Head of caudate nucleus (tissue), 42 donors: Measurements from ENCODE around the gene NPAS4.
A peak's percentile ranks its signal among the peaks of the same experiment; 100 is the strongest.
"Not testable (repeated sequence)": the region's sequence is repeated elsewhere in the genome, so short reads cannot be mapped to it uniquely, and the experiment has no call there.

ENCODE experiments used
- DNase-seq, 42 donors: peaks; one replicate each; pipeline versions ENCODE4 v3.0.0 to v3.0.0-alpha.2; 2020 to 2021; ENCODE audit warnings: mixed read lengths in 7 of 42
- intact Hi-C: fragments of 100-400 bp; cut with DNase I; formaldehyde crosslinking; loops from one replicate; pipeline ENCODE4 v1.15.0; 2022

Gene NPAS4

DNA sequence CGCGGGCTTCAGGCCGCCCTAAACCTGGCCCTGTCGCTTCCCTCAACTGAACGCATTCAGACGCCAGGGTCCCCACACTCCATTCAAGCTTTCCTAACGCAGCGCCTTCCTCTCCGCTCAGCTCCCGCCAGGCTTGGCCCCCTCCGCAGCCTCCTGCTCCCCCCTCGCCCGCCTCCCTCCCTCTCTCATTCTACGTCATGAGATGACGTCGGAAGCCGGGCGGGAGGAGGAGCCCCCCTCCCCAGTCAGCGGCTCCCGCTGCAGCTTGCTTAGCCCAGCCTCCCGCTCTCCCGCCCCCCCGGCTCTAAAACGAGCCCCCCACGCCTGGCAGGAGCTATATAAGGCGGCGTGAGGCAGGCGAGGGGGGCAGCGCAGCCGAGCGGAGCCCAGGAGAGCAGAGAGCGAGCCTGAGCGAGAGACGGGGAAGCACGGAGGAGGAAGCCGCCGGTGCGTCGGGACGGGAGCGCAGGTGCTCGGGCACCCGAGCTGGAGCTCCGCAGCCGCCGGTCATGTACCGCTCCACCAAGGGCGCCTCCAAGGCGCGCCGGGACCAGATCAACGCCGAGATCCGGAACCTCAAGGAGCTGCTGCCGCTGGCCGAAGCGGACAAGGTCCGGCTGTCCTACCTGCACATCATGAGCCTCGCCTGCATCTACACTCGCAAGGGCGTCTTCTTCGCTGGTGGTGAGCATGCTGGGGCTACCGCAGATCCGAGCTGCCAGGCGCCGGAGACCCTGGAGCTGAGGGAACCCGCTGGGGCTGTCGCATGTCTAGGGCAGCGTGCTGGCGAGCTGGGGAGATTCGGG is at the start of gene NPAS4:
Gene NPAS4, plus strand, starts transcription at position 365 of the 806 bp plus-strand sequence. Its CDS starts 145 bp downstream, at position 510.
- intact Hi-C loops: no loop called here
- peak in 41 of 42 donors; percentile 24 to 91 (median 66) for DNase-seq

DNA sequence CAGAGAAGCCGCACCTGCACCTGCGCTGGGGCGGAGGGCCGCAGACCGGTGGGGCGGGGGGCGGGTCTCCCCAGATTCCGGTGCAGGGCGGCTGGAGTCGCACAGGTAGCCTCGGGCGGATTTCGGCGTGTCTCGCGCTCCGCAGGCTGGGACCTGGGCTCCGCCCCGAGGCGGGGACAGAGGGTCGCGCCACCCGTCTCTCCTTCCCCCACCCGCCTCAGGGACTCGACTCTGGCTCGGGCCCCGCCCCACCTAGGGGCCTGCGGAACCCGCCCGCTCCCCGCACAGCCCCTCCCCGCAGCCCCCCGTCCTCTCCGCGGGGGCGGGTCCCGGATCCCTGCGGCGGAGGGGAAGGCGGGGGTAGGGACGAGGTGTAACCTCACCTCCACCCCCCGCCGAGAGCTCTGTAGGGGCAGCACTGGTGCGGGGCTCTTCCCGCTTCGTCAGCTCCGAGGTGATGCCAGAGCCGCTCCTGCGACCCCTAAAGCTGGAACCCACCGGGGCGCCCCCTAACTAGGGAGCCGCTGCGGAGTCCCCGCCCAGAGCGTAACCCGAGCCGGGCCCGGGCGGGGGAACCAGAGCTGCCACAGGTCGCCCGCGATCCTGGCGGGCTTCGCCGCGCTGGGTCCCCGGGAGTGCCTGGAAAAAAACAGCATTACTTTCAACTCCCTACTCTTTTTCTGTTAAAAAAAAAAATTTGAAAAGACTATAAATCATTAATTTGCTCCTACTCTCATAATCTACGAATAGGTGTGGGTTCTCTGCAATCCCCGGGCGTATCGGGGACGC is 49.0 kb upstream of the NPAS4 start, which contains the start of gene SLC29A2:
Gene SLC29A2, minus strand, starts transcription at position 134 of the 789 bp plus-strand sequence. CDS start 169 bp downstream, outside the sequence.
- DNase-seq: peak in 41 of 42 donors; percentile 38 to 83 (median 65)
- intact Hi-C loops: no loop called here

DNA sequence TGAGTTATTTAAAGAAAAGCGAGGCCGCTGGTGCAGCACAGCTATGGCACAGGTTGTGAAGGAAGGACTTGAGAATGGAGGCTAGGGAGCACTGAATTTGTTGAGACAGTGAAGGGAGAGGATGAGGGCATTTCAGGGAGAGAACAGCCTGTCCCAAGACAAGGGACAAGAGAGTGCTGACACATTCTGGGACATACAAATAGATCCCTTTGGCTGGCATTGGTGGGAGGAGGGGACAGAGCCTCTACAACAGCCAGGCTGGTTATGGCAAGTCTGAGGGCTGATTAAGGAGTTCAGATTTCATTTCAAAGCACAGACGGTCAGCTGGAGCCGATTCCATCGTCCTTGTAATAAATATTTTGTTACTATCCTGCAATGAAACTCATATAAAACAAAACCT is 47.6 kb upstream of the NPAS4 start:
- intact Hi-C loops: no loop called here
- DNase-seq: peak in 8 of 42 donors; percentile 20 to 52 (median 34)

DNA sequence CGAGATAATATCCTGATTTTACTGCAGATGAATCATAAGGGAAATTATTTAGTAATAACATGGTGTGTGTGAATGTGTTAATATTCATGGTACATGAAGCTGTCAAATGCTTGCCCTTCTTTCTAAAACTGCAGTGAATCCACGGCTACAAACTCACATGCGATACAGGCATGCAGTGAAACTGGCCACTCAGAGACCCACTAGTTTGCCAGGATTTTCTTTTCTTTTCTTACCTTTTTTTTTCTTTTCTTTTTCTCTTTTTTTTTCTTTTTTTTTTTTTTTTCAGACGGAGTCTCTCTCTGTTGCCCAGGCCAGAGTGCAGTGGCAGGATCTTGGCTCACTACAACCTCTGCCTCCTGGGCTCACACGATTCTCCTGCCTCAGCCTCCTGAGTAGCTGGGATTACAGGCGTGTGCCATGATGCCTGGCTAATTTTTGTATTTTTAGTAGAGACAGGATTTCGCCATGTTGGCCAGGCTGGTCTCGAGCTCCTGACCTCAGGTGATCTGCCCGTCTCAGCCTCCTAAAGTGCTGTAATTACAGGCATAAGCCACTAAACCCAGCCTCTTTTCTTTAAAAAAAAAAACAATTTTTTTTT is 47.0 kb upstream of the NPAS4 start:
- intact Hi-C loops, DNase-seq: not testable (repeated sequence)

DNA sequence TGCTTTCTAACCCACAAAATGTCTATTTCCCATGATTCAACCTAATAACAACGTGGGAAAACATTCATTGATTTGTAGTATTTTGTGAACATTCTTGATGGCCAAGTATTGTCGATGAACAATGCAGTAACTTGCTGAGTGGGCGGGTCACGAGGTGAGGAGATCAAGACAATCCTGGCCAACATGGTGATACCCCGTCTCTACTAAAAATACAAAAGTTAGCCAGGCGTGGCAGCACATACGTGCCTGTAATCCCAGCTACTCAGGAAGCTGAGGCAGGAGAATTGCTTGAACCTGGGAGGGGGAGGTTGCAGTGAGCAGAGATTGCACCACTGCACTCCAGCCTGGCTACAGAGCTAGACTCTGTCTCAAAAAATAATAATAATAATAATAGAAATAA is 40.6 kb upstream of the NPAS4 start:
- intact Hi-C loops, DNase-seq: not testable (repeated sequence)

DNA sequence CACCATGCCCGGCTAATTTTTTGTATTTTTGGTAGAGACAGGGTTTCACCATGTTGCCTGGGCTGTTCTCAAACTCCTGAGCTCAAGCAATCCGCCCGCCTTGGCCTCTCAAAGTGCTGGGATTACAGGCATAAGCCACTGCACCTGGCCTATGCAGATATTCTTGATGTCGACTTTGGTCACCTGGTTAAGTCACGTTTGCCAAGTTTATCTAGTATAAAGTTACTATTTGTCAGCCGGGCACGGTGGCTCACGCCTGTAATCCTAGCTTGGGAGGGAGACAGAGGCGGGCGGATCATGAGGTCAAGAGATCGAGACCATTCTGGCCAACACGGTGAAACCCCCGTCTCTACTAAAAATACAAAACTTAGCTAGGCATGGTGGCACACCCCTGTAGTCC is 36.5 kb upstream of the NPAS4 start:
- intact Hi-C loops, DNase-seq: not testable (repeated sequence)

DNA sequence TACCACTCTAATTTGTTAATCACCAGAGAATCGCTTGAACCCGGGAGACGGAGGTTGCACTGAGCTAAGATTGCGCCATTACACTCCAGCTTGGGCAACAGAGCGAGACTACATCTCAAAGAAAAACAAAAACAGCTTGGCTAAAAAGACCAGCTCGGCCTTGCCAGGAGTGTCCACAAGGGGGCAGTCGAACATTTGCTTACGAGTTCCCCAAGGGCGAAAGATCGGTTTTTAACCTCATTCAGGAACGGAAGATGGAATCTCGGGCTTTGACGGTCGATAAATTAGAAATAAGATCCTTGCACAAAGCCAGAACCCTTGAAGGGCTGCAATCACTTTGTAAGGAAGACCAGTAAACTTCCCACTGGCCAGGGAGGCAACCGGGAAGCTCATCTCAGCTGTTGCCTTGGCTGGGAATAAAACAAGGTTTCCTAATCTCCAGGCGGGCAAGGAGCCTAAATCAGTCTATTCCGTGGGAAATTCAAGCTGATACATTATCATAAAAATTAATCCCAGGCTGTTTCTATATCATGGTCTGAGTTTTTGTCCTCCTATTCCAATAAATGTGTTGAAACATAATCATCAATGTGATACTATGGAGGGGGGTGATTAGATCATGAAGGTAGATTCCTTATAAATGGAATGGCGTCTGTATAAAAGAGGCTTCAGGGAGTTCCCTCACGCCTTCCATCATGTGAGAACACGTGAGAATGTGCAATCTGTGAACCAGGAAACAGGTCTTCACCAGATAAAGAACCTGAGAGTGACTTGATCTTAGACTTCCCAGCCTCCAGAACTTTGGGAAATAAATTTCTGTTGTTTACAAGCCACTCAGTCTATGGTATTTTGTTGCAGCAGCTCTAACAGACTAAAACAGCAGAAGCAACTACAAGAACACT is 34.4 kb upstream of the NPAS4 start:
- intact Hi-C loops: no loop called here
- DNase-seq: peak; percentile 66 to 94 (median 86)

DNA sequence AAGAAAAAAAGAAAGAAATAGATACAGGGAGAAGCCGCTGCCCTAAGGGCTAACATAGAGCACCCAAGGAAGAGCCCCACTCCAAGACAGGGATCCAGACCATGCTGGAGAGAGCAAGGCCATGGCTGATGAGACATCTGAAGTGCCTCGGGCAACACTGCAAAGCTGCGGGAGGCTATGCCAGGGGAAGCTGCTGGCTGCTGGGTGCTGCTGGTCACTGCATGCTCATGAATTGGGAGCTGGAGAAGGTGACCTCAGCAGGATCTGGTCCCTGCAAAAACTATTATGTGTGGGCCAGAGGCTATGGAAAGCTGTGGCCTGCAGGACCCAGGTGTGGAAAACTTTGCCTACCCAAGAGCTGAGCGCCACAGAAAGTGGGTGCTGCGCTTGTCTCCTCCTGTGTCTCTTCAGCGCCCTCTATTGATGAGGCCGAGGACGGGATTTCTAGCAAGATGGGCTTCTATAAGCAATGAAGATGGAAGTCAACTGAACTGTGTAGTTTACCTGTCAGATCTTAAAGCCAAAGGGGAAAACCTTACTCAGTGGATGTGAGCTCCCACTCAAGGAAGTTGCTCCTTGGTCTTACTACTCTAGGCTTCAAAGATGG is 32.0 kb upstream of the NPAS4 start:
- intact Hi-C loops: no loop called here
- peak in 41 of 42 donors; percentile 19 to 82 (median 57) for DNase-seq

DNA sequence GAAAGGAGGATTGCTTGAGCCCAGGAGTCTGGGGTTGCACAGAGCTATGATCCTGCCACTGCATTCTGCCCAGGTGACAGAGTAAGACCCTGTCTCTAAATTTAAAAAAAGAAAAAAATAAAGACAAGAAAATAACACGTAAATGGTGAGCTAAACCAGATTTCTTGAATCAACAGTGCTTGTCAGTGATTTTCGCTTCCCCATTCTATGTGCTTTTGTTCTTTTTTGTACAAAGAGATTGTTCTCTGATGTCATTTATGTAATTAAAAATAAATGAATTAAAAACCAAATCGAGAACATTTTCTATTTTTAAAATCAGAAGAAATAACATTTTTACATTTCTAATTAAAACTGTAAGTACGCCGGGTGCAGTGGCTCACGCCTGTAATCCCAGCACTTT is 29.5 kb upstream of the NPAS4 start:
- intact Hi-C loops: no loop called here
- DNase-seq: no peak

DNA sequence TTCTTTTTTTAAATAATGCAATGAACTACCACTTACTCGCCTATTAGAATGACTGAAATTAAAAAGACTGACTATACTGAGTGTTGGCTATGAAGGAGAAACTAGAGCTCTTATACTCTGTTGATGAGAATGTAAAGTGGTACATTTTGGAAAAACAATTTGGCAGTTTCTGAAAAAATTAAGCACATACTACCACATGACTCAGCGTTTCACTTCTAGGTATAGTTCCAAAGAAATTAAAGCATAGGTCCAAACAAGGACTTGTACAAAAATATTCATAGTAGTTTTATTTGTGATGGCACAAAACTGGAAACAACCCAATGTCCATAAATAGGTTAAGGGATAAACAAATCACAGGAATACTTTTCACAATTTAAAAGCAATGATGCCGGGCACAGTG is 26.9 kb upstream of the NPAS4 start:
- intact Hi-C loops: no loop called here

DNA sequence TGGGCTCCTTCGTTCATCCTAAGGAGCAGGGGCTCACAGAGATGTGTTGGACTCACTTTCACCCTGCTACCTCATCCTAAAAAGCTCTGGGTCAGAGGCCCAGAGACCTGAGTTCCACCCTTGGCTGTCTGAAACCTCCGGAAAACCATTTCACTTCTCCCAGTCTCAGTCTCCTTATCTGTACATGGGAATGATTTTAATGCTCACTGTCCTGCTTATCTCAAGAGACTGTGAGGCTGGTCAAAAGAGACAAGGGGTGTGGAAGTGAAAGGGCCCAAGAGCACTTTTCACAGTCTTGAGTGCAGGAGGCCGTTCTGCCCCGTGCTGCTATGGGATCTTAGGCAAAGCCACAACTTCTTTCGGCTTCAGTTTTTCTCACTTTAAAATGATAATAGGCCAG is 13.2 kb upstream of the NPAS4 start:
- no peak for DNase-seq
- intact Hi-C loops: loop anchor here (10.0 kb wide), 1 partner anchor 267 kb away; the partner anchor contains the start of gene RBM4B

More for the DNA sequence above, 26.9 kb upstream of the NPAS4 start:
- no peak for DNase-seq

DNA sequence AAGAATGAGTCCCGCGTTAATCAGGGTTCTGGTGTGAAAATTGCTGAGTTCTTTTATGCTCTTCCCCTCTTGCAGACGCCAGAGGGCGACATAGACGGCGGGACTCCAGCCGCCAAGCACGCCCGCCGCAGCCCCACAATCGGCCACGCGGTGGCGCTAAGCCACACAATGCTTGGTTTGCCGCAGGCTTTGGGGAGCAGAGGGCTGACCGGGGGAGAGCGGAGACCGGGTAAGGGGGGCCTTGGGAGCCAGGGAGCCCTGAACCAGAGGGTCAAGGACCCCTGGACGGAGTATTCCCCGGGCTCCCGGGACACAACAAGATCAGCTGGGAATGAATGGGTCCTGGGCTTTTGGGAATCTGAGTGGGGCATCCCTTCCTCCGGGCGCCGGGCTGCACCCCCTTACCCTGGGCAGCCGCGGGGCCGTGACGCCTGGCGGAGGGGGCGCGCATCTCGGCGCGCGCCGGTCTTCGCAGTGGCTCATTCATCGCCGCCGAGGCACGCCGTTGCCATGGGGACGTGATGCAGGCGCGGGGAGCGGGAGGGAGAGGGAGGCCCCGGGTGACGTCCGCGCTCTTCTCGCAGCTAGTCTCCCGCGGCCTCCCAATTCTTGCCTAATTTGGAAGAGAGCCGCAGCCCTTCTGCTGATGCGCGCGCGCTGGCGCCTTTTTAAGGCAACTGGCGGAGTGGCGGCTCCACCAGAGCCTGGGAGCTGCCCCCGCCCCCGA is 12.2 kb upstream of the NPAS4 start:
- intact Hi-C loops: loop anchor here (10.0 kb wide), 1 partner anchor 266 kb away; the partner anchor contains the start of gene RBM4B
- DNase-seq: peak; percentile 75 to 98 (median 92)

DNA sequence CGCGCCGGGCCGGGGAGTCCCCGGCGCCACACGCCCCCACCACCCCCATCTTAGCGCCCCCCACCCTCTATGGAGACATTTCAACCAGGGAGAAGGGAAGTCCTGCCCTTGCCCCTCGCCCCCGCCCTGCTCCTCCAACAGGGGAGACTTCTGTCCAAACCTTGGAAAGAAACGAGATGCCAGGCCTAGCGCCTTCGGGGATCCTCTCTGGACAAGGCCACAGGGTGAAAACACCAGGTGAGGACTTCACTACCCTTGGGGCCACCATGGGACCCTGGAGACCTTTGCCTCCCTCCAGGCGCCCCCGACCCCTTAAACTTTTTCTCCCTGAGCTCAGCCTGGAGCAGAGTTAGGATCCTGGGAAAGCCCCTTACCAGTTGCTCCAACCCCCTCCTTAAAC is 11.6 kb upstream of the NPAS4 start:
- intact Hi-C loops: loop anchor here (10.0 kb wide), 1 partner anchor 266 kb away; the partner anchor contains the start of gene RBM4B

DNA sequence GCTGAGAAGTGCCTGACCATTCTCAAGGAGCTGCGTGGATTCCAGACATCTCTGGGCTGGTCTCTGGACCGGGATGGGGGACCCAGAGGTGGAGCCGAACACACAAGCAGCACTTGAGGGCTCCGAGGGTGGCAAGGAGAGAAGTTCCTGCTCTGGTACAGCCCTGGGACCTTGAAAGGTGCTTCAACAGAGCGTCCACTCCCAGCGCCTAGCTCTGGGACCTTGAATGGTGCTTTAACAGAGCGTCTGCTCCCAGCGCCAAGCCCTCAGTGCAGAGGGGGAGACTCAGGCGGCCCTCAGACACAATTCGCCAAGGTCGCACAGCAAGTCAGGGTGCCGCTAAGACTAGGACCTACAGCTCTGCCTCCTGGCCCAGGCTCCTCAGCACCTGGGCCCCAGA is 10.6 kb upstream of the NPAS4 start:
- DNase-seq: no peak
- intact Hi-C loops: no loop called here

More for the DNA sequence above, 11.6 kb upstream of the NPAS4 start:
- DNase-seq: no peak

DNA sequence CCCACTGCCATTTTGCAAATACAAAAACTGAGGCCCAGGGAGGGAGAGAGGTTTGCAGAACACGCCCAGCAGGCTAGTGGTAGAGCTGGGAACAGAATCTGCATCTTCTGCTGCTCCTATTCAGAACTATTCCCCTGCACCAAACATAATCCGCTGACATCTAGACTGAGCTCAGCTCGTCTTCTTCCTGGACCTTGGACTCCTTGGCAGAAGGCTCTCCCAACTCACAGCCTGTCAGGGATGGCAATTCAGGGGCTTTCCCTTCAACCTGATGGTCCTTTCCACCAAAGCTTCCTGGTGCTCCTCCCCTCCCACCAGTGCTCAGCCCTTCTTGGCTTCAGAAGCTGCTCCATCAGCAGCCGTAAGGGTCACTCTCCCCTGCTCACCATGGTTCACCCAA is 9.5 kb upstream of the NPAS4 start:
- DNase-seq: no peak
- intact Hi-C loops: no loop called here

DNA sequence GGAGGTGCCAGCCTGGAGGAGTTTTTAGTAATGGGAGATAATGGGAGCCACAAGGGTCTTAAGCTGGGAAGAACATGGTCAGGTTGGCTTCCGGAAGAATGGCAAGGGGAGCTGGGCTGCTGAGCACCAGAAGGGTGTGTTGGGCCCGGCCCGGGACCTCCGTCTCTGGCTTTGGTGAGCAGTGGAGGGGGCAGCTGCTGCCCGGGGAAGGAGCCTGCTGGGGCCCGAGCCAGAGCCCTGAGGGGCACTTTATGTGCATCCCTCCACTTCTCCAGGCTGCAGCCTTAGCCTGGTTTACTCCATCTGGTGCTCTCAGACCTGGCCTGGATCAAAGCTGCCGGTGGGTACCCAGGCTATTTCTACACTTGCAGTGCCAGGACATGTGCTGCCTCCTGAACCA is 8.7 kb upstream of the NPAS4 start:
- intact Hi-C loops: no loop called here
- no peak for DNase-seq

DNA sequence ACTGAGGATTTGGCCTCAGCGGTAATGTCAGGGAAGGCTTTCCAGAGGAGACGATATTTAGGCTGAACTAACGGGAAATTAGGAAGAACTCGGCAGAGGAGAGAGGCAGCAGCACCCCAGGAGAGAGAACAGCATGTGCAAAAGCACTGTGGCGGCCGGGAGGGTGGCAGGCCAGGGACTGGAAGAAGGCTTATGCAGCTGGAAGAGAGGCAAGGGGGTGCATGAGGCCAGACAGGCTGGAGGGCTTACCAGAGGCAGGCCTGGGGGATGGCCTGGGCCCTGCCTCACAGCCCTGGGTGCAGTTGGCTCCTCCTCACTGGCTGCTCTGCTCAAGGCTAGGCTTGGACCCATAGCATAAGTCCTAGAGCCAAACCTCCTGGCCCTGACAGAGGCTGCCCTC is 7.7 kb upstream of the NPAS4 start:
- intact Hi-C loops: no loop called here
- DNase-seq: no peak
